HG03354 (cell line): Measurements from ENCODE around the gene CERS6.

Experiments used
- ATAC-seq: cut with Tn5 transposase; IDR thresholded peaks from one replicate; pipeline ENCODE4 v1.9.1; 2021; ENCODE audit warnings: mild to moderate bottlenecking; ENCODE audit not compliant: unreplicated experiment, poor library complexity, severe bottlenecking

CERS6 gene

DNA sequence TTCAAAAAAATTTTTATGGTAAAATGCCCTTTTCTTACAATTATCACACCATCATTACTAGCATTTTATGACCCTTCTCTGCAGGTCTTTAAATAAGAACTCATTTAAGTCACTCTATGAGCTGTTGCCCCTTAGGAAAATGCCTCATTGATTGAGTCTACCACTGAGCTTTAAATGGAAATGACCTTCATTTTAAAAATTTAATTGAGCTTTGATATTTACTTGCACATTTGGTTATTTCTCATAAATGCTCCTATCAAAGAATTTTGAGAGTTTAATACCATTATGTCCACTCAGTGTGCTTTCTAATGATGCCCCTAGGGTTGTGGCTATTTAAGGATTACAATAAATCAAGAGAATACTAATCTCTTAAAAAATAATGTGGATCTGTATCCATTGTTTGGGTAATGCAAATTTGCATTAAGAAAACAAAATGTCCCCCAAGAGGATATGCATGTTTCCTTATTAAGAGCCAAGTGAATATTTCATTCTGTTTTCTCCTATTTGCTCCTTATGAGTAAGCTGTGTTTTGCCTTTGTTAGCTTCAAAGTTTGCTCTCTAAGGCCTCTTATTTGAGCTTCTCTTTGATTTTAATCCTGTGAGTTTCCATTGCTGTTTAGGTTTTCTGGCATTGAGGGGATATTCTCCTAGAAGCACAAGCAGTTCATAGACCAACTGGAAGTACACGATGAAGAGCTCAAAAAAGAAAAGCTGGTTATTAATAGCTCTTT, 69.8 kb downstream of the CERS6 start:
- no peak for ATAC-seq

GRCh38 chr2:168526641-168527040, 70.6 kb downstream of the CERS6 start:
- ATAC-seq, result no peak

- no peak for ATAC-seq
Measured at GRCh38 chr2:168528016-168528415, 71.9 kb downstream of the CERS6 start.

DNA sequence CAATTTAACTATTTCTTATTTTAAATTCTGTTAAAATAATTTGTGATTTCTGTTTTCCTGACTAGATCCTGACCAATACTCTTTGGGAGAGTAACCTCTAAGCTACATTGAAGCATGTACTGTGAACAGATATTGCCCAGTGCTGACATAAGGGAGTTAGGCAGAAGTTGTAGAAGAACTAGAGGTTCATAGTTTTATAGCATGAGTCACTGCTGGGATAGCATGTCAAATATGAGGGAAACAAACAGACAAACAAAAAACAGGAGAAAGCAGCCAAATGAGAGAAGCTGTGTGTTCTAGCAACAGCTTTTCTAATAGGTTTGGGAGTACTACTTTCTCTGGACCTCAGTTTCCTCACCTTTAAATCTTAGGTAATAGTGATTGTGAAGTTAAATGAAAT, 72.4 kb downstream of the CERS6 start:
- no peak for ATAC-seq

GRCh38 chr2:168529054-168529833, 73.2 kb downstream of the CERS6 start:
- ATAC-seq, result no peak

GRCh38 chr2:168529900-168530561, 74.0 kb downstream of the CERS6 start:
- no peak for ATAC-seq

GRCh38 chr2:168530982-168531622, 75.0 kb downstream of the CERS6 start:
- ATAC-seq, result peak; percentile 48

- ATAC-seq, result no peak
Measured at GRCh38 chr2:168534926-168535325, 78.9 kb downstream of the CERS6 start.

GRCh38 chr2:168536925-168537466, 80.9 kb downstream of the CERS6 start:
- no peak for ATAC-seq

- no peak for ATAC-seq
Measured at GRCh38 chr2:168538133-168538532, 82.1 kb downstream of the CERS6 start.

DNA sequence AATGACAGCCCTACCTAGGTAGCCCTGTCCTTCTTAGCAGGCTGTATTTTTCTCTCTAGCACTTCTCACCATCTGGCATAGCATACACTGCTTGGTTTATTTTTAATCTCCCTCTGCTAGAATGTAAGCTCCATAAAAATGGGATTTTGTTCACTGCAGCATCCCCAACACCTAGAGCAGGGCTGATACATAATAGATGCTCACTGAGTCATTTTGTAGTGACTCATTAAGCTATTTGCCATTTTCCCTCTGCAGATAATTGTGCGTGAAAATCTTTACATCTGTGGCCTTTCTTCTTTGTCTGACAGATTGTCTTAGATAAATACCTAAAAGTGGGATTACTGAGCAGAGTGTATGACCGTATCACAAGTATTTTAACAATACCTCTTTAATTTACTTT, 82.5 kb downstream of the CERS6 start:
- ATAC-seq, result no peak

- no peak for ATAC-seq
Measured at GRCh38 chr2:168539945-168540344, 83.9 kb downstream of the CERS6 start.

- no peak for ATAC-seq
Measured at GRCh38 chr2:168541858-168542257, 85.8 kb downstream of the CERS6 start.

GRCh38 chr2:168543037-168543436, 87.0 kb downstream of the CERS6 start:
- ATAC-seq, result no peak

- no peak for ATAC-seq
Measured at GRCh38 chr2:168543935-168544334, 87.9 kb downstream of the CERS6 start.

GRCh38 chr2:168545439-168546082, 89.5 kb downstream of the CERS6 start:
- ATAC-seq, result no peak

GRCh38 chr2:168550670-168551069, 94.6 kb downstream of the CERS6 start:
- ATAC-seq, result no peak

GRCh38 chr2:168552450-168552856, 96.4 kb downstream of the CERS6 start:
- peak; percentile 96 for ATAC-seq

- no peak for ATAC-seq
Measured at GRCh38 chr2:168555283-168555682, 99.2 kb downstream of the CERS6 start.

DNA sequence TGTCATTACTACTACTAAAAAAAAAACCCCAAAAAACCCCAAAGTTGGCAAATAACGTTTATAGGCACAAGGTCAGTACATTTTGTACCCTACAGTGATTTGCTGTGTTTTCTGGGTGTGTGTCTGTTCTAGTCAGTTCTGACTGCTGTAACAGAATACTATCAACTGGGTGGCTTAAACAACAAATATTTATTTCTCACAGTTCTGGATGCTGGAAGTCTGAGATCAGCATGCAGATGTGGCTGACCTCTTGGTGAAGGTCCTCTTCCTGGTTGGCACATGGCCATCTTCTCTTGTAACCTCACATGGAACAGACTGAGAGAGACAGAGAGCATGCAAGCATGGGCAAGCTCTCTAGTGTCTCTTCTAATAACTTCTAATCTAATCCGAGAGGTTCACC, 103.1 kb downstream of the CERS6 start:
- ATAC-seq, result no peak
